ENCODE results near the gene MTMR10.

The MTMR10 gene

DNA sequence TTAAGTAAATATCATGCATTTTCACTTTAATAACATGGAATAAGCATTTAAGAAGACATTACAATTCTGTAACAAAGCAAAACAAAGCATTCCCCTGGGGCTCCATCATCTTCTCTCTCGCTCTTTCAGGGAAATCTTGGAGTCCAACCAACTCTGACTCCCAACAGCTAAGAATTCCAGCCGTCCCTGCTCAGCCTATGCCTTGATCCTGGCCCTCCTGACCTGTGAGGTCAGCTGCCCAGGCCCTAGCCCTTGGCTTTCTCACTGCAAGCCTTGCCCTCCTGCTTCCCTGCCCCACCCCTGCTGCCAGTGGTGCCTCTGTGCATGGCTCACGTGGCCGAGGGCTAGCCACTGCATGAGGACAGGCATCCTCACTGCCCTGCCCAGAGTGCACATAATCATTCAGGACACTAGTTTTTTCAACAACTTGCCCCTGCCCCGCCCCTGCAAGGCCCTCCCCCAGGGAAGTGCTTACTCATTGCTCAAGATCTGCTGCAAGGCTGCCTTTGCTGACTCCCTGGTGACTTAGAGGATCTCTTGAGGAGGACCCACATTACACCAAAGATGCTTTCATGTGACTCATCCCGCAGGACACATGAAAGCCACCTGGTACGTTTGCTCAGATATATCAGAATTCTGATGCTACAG is 37.6 kb downstream of the MTMR10 start:
- no peak for DNase-seq

DNA sequence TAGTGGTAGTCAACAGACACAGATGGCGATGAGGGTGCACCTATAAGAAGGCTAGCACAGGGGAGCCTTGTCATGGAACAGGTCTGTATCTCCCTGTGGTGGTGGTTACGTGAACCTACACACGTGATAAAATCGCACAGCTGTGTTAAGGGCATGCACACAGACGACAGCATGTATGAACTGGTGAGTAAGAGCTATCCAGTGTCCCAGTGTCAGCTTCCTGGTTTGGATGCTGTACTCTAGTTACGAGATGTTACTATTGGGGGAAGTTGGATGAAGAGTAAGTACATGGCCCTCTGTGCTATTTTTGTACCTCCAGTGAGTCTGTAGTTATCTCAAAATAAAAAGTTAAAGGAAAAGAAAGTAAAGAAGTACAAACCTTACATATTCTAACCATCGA is 38.2 kb downstream of the MTMR10 start:
- DNase-seq = no peak

DNA sequence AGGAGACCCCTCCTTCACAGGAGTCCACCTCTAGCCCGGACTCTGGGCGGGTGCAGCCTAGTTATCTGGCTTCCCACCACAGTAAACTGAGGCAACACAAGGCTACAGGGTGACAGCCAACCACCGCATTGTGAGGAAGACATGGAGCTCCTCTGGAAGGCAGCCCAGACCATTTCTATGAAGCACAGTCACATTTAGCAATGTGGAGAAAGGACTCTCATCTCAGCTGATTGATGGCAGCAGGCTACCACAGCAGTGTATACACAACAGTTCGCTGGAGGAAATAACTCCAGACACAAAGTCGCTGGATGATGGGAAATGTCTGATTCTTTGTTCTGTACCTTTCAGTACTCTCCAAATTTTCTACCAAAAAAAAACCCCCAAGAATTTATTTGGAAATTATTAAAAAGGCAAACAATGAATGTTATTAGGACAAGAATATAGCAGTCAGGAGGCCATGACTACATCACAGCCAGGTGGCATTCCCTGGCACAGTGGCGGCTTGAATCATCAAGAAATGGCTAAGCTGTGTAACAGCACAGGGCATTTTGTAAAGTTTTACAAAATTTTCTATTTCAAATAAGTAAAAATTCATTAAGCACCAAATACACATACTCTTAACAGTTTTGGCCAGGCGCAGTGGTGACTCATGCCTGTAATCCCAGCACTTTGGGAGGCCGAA is 47.6 kb downstream of the MTMR10 start:
- no peak for DNase-seq

DNA sequence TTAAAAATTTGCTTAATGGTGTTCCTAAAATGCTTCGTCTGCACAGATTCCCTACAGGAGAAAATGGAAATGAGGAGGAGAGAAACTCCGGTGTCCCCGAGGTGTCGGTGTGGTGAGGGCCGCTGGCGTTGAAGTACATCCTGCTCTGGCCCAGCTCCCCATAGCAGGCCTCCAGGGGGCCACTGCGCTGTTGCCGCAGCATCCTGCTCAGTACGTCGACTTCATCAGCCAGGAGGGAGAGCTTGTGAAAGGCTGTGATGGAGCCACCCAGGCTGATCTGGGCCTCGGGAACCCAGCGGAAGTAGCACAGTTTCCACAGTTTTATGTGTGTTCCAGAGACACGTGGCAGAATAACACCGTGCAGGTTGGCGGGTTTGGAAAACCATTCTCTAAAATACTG is 49.9 kb downstream of the MTMR10 start:
- no peak for DNase-seq

DNA sequence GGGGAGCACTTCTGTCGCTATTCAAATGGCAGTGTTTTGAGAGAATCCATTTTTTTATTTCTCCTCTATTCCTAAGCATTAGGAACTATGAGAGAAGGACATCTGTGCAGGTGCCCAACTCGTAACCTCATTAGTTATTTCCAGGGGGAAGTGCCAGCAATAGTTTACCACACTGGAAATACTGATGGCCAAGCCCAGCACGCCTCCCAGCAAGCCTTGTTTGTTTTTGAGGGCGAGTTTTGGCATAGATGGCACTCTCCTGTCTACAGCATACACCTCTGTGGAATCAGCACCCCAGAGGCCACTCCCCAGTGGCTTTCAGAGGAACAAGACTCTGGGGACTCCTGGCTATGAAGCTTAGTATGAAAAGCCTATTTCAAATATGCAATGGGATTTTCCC is 51.1 kb downstream of the MTMR10 start:
- no peak for DNase-seq

DNA sequence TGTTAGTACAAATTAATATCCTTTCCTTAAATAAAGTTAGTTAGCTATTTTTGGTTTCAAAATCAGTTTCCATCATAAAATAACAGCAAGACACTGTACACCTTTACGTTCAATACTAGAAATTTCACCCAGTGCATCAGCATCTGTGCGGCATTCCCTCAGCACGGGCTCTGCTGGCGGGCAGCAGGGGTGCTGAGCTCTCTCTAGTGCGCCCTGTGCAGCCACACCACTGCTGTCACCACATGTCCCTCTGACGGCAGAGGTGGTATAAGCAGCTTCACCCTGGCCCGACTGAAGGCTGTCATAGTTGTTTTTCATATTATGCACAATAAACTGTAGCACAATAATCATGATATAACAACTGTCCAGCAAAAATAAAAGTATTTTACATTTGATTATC is 52.3 kb downstream of the MTMR10 start:
- no peak for DNase-seq

DNA sequence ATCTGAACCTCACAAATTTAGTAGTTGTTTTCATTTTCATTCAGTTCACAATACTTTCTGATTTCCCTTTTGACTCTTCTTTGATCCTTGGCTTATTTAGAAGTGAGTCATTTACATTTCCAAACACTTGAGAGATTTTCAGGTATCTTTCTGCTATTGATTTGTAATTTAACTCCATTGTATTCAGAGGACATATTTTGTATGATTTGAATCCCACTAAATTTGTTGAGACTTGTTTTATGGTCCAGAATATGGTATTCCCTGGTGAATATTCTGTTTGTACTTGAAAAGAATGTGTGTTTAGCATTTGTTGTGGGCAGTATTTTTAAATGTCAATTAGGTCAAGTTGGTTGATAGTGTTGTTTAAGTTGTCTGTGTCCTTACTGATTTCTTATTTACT is 58.1 kb downstream of the MTMR10 start:
- no peak for DNase-seq

DNA sequence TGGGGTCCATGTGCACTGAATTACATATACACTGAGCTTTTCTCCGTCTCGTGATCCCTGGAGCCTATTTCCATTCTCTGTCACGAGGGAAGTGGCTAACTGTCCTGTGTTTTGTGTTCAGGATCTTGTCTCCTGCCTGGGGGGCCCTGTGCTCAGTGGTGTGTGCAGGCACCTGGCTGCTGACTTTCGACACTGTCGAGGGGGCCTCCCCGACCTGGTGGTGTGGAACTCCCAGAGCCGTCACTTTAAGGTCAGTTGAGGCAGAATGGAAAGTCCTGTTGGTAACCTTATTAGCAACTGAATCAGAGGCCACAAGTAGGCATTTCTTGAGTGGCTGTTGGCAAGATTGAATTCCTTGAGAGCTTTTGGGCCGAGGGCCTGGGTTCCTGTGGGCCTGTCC is 61.0 kb downstream of the MTMR10 start:
- no peak for DNase-seq

DNA sequence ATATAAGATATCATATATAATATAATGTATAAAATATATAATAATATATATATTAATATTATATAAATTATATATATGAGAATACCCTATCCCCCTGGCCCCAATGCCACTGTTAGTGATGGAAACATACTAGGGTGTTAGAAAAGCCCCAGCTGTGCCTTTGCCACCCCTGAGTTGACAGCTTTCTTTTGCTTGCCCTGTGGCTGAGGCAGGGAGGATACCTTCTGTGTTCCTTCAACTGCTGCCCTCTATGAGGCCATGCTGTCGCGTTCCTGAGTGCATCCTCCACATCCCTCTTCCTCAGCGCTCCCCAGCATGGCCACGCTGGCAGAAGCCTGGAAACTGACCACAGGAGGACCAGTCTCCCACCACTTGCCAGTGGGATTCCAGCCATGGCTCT is 61.4 kb downstream of the MTMR10 start:
- DNase-seq = no peak

DNA sequence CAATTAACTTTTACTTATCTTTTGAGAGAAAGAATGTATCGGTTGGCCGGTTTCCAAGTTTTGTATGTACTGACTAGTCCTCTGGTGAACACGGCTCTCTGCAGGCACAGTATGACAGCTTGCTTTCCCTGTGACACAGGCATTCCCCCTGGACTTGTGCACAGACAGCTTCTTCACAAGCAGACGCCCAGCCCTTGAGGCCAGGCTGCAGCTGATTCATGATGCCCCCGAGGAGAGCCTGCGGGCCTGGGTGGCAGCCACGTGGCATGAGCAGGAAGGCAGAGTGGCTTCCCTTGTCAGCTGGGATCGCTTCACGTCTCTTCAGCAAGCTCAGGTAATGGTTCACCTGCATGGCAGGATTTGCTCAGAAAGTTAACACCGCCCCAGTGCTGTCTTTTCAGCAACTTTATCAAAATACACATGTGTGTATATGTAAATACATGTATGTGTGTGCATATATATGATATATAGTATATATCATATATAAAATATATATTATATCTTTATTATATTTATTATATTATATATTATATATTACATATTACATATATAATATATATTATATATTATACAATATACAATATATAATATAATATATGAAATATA is 62.3 kb downstream of the MTMR10 start:
- no peak for DNase-seq

DNA sequence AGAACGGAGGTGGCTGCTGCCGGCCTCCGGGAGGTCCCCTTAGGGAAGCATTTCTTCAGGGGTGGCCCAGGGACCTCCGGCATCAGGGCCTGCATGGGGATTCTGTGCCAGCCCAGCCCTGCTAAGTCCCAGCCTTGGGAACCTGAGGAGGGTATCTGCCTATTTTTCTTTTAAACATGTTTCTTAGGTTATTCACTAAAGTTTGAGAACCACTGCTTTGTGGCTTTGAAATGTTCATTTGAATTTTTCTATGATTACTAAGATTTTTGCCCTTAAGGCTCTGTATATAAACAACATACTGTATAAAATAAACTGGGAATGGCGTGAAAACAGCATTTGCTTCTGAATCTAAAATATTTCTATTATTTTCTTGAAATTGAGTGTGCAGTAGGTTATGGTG is 63.4 kb downstream of the MTMR10 start:
- no peak for DNase-seq

DNA sequence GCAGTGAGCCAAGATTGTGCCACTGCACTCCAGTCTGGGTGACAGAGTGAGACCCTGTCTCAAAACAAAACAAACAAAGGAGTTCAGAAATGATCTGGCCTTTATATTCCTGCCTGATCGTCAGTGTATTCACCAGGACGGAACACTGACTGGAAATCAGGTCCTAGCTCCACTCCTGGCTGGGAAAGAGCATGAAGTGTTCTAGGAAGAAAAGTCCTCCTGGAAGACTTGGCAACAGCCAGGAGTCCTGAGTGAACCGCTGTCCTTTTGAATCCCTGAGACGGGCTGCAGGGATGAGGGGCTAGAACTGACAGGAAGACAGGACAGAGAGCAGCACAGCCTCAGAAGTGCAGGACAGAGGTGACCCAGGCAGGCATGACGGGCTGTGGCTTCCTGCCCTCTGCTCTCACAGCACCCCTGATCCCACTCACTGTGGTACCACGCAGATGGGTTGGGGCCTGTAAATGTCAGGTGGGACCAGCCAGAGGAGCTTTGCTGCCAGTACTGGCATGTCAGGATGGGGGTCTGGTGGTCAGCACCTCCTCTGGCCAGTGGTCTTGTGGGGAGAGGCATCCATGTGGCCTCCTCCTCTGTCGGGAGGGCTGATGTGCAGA is 64.2 kb downstream of the MTMR10 start:
- DNase-seq = no peak

DNA sequence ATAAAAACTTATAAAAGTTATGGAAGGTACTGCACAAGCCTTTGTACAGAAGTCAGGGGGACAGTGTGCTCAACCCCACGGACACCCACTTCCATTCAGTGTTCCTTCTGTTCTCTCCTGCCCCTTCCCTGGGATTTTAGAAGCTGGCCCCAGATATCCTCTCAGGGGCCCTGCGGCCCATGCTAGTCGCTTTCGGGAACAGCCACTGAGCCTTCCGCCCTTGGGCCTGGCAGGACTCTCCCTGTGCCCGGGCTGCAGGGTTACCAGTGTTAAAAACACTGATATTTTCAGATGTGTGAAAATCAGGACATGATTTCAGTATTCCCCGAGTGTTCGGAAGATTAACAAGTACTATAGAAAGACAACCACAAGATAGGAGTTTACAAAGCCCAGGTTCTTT is 65.3 kb downstream of the MTMR10 start:
- DNase-seq = no peak

DNA sequence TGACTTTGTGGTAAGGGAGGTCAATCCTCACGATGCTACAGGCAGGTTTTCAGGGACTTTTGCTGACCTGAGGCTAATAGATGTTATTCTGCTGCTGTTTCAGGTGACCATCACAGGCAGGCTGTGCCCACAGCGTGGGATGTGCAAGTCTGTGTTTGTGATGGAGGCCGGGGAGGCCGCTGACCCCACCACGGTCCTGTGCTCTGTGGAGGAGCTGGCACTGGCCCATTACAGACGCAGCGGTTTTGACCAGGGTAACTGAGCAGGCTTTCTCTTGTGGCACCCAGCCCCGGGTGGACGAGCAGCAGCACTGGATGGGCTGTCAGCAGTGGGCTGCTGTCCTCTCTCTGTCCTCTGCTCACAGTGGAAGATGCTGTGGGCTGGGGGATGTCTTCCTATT is 65.7 kb downstream of the MTMR10 start:
- no peak for DNase-seq

DNA sequence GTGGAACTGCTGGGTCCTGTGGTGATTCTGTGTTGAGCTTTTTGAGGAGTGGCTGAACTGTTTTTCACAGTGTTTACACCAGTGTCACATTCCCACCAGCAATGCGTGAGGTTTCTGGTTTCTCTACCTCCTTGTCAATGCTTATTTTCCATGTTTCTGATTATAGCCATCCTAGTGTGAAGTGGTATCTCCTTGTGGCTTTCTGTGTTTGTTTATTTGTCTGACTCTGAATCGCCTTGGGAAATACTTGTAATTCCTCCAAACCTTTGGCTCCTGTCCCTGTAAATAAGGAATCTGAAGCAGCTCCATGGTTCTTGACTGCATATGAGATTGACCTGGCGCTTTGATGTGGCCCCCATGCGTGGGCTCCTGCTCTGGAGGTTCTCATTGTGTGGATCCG is 67.1 kb downstream of the MTMR10 start:
- DNase-seq = no peak

DNA sequence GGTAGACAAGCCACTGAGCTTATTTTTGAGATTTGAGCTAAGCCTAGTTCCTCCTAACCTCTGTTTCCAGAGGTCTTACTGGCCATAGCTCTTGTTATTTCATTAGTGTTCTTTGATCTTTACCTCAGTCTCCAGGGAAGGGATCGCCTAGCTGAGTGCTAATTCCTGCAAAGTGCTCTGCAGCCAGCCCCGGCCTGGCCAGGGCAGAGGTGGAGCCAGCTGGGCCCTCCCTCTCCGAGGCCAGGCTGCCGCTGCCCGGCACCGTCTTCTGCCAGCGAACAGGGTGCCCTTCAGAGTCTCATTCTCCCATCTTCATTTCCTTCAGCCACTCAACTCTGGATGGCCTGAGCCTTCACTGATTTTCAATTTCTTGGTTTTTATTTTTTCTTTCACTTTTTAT is 68.0 kb downstream of the MTMR10 start:
- DNase-seq = no peak

DNA sequence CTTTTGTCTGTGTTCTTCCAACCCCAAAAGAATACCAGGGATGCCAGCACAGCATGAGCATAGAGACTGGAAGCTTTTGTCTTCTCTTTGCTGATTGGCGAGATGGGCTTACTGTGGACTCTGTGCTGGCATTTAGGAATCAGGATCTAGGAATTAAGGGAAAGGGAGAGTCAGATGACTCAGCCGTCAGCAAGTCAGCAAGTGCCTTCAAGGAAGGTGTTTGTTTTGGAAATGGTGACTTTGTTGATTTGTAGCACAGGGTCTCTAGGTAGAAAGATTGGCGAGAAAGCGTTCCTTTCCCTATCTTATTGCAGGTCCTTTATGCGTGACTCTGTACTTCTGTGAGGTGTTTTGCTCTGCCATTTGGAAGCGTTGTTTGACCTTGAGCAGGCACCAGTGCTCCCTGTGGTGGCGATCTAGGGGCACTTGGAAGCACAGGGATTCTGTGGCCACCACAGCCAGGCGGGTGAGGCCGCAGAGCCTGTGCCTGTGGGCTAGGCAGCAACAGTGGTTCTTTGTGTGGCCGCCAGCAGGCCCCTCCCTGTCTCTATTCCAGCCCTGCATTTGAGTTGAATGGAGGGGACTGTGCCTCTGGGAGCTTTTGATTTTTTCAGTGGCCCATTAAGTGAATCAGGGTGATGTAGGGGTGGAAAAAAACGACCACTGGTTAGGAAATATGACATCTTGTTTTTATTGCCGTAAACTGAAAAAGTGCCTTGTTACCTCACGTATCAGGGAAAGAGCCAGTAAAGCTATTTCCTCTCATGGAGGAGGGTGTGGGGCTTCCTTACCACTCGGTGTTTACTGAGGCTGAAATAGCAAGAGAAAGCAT is 68.7 kb downstream of the MTMR10 start:
- DNase-seq = no peak

DNA sequence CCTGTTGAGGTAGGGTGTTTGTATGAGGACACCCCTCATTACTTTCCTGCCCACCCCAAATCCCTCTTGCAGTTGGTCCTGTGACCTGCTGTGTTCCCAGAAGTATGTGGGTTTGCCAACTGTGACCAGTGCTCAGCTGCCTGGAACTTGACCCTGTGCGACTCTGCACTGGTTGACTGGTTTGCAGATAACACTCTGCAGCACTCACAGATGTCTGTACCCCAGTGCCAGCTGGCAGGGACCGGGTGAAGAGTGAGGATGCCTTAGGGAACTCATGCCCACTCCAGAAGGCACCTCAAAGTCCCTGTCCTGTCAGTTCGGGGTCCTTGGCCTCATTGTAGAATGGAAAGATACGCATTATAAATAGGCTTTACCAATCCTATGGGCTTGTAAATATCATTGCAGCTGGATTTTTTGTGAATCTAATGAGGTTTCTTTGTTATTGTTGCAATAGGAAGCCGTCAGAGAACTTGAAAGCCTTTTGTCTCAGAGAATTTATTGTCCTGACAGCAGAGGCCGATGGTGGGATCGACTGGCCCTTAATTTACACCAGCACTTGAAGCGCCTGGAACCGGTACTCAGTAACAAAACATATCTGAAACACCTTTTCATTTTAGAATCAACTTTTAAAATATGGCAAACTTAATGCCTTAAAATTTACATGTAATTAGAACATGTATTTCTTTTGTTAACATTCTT is 69.5 kb downstream of the MTMR10 start:
- DNase-seq = no peak

DNA sequence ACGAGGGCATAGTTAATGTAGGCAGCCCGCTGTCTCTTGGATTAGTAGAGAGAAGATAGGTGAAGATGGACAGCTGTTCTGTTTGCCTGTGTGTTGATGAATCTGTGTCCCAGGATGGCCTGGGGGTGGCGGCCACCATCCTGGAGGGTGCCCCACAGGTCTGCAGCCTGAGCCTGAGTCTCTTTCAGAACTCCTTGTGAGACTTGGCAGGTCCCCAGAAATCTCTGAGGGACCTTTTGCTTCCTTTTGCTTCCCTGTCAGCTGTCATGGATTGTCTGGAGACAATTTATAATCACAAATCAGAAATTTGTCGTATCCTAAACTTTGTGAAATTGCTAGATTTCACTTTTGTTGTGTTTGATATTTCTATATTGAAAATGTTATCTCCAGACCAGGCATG is 70.3 kb downstream of the MTMR10 start:
- no peak for DNase-seq

DNA sequence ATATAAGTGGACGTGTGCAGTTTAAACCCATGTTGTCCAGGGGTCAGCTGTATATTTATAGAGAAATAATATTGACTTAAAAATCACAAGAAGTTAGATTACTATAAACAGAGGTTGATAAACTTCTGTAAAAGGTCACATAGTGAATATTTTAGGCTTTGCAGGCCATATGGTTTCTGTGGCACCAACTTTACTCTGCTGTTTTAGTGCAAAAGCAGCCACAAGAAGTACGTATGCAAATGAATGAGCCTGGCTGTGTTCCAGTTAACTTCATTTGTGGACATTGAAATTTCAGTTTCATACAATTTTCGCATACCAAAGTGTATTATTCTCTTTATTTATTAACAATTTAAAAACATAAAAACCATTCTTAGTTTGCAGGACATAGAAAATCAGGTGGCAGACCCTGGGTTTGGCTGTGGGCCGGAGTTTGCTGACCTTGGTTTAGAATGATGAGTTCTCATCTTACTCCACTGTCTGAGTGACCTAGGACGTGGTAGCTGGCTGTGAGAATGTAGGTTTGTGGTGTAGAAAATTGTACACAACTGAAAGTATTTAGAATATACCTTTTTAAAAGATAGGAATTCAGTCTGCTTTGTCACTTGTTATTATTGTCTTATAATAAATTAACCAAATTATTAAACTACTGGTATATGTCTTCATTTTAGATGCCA is 71.4 kb downstream of the MTMR10 start:
- no peak for DNase-seq

DNA sequence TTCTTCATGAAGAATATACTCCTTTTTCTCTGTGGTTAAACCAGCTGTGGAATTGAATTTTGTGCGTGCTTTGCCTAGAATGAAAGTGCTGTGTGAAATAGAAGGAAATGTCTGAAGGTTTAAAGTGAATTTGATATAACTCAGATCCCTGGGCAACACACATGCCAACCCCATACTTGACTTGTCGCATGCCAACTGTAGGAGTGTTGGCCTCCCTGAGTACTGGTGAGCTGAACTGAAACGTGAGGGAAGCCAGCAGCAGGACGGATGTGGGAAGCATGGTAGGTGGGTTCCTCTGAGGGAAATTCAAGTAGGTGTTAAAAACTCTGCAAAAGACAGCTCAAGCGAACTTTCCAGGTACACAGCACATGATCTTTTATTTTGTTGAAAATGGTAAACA is 73.1 kb downstream of the MTMR10 start:
- no peak for DNase-seq

DNA sequence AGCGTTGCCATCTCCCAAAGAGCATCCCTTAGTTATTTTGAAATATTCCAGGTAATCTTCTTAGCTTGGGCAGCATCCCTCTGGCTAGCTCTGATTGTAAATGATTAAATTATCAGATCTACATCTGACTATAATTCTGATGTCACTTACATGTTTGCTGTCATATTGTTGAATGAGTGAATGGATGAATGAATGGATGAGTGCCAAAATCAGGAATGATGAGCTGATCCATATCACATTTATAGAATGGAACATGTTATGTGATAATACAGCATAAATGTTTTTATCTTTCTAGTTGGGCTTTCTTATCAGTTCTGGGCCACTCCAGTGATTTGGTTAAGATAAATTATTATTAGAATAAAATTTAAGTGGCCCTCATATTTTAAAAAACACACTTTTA is 73.8 kb downstream of the MTMR10 start:
- no peak for DNase-seq
